Spleen (tissue), 7 donors: ENCODE results near the gene EVA1C.

Source experiments
- POLR2A ChIP-seq, 3 donors: fragments of 450-650 bp; IDR thresholded peaks; one replicate each; pipeline ENCODE4 v1.5.1; 2017; ENCODE audit warnings: antibody characterized with exemption in 3 of 3, mild to moderate bottlenecking in 1 of 3
- TF ChIP-seq, protein P1 (sequence below), 11 experiments: fragments of 200-600 bp in 7 of 11; fragments of 450-650 bp in 4 of 11; sonication (generic) in 4 of 11; IDR thresholded peaks in 8 of 11; conservative IDR thresholded peaks in 3 of 11; 1 replicate in 7 of 11; 2 replicates in 4 of 11; pipeline versions ENCODE4 v1.4.0 to v1.8.0; 2016 to 2021; ENCODE audit warnings: antibody characterized with exemption in 11 of 11, inconsistent platforms in 4 of 11, mild to moderate bottlenecking in 1 of 11
- donor health status: DM: no; HTN: no; CAD: no; lungs with moderate emphysema.
- donor health status: DM: no; HTN: no; CAD: no.
- donor health status: DM: no; HTN: no; CAD: no.

DNA sequence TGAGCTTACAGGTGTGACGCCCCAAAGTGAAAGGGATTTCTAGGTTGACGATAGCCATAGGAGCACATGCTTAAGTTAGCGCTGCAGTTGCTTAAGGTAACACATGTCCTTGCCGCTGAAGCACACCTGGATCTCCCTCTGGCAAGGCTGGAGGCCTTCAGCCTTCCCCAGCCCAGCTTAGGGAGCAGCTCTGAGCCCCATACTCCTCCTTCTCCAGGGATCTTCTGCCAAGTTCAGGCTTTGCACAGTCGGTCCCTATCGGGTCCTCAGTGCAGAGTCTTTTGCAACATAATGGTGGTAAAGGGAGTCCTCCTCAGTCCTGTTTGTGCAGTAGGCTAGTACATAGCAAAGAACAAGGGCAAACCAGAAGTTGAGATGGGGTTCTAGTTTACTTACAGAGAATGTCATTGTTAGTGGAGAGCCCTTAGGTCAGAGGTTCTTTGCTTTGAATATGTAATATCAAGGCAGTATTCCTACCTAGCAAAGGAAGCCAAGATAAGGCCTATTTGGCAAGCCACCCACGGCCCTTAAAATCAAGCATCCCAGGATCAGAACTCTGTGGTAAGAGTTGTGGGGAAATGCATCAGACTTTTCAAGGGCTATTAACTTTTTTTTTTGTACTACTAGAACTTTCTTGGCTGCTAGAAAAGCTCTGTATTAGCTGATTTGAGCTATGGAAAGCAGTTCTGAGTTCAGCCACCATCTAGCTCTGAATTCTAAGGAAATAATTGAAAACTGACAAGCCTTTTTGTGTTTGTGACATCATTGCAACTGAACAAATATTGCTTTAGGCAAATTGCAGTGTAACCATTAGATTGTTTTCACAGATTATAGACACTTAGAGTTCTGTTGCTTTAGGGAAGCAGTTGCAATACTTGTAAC lies 1.4 kb downstream of the EVA1C start:
- TF ChIP-seq, protein P1, sequence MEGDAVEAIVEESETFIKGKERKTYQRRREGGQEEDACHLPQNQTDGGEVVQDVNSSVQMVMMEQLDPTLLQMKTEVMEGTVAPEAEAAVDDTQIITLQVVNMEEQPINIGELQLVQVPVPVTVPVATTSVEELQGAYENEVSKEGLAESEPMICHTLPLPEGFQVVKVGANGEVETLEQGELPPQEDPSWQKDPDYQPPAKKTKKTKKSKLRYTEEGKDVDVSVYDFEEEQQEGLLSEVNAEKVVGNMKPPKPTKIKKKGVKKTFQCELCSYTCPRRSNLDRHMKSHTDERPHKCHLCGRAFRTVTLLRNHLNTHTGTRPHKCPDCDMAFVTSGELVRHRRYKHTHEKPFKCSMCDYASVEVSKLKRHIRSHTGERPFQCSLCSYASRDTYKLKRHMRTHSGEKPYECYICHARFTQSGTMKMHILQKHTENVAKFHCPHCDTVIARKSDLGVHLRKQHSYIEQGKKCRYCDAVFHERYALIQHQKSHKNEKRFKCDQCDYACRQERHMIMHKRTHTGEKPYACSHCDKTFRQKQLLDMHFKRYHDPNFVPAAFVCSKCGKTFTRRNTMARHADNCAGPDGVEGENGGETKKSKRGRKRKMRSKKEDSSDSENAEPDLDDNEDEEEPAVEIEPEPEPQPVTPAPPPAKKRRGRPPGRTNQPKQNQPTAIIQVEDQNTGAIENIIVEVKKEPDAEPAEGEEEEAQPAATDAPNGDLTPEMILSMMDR (IDR thresholded peaks at IDR 0.05 in 8 of 11, conservative IDR thresholded peaks at IDR 0.05 in 3 of 11), result no peak
- no peak for TF ChIP-seq POLR2A (IDR thresholded peaks at IDR 0.05)
